ENCODE data around the gene KRT73.

KRT73 gene

DNA sequence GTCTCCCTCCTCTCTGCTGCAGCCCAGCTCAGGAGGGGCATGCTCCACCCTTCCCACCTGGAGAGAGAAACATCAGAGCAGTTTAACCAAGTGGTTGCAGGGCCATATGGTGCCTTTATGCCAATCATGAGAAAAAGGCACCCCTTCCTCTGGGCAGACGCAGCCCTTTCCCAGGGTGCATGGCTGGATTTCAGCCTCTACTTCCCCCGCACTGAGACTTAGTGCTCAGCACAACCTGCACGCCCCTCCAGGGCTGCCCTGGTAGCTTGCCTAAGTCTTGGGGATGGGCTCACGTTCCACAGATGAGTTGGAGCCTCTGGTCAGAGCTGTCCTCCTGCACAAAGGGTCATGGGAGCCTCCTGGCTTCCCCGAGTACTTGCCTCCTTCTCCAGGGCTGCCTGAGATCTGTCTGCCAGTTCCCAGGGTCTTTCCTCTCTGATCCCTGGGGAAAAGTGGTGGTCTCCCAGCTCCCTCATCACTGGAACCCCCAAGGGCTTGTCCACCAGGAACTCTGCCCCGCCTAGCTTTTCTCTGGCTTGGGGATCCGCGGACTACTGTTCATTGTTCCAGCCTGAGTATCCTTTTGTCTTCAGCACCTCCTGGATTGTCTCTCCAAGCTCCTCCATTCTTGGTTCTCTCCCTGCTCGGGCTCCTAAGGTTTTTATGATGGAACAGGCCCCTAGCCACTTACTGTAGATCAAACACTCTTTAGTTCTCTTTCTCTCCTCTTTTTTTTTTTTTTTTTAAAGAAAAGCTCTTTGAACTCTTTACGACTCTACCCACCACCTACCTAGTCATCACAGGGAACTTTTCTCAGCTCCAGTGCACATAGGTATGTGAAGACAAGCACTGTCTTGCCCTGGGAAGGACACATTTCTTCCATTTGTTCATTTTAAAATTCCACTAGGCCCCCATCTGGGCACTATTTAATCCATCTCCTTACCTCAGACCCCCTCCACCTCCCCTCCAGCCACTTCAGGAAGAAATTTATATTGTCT lies 38.6 kb downstream of the KRT73 start:
- Histone ChIP-seq H3K4me1 (ENCODE audit: control extremely low read depth in 1 of 4, control insufficient read depth in 4 of 4, insufficient read depth in 4 of 4, low read length in 3 of 4) (peaks cover 0 to 2% (median 0%) of the 10 kb centered on the region in 4 experiments), H3K9me3 (ENCODE audit: control extremely low read depth in 1 of 5, control insufficient read depth in 4 of 5, insufficient read depth in 2 of 5, low read depth in 1 of 5, low read length in 4 of 5) (no peaks in the 10 kb centered on the region), H3K27ac (ENCODE audit: insufficient read depth in 1 of 2, low read depth in 1 of 2, low read length in 2 of 2, poor library complexity in 1 of 2, severe bottlenecking in 2 of 2) (no peak overlapping the region), H3K36me3 (ENCODE audit: control insufficient read depth in 4 of 4, insufficient read depth in 4 of 4, low read length in 3 of 4) (no peaks in the 10 kb centered on the region), H3K27me3 (replicated peaks in 2 of 5; ENCODE audit: control insufficient read depth in 4 of 5, insufficient read depth in 5 of 5, low read length in 4 of 5) (peaks cover 0 to 15% (median 0%) of the 10 kb centered on the region in 5 experiments), H3K4me3 (ENCODE audit: control insufficient read depth in 1 of 7, extremely low read depth in 1 of 7, insufficient read depth in 4 of 7, low read depth in 2 of 7, low read length in 6 of 7) (no peak overlapping the region)
- WGBS (ENCODE audit: insufficient coverage), result 96% methylated on average over 9 of the region's 10 CpGs
- no peak for DNase-seq
- ChIA-PET CTCF (interaction anchor here (0.5 to 18.8 kb wide), 6 partner anchors 9 to 402 kb away, joined by 3 to 467 read pairs (median 4); no protein-coding TSS in a partner anchor), POLR2A (interaction anchor here (0.8 kb wide), 1 partner anchor 18 kb away, joined by 3 read pairs; no protein-coding TSS in a partner anchor)

DNA sequence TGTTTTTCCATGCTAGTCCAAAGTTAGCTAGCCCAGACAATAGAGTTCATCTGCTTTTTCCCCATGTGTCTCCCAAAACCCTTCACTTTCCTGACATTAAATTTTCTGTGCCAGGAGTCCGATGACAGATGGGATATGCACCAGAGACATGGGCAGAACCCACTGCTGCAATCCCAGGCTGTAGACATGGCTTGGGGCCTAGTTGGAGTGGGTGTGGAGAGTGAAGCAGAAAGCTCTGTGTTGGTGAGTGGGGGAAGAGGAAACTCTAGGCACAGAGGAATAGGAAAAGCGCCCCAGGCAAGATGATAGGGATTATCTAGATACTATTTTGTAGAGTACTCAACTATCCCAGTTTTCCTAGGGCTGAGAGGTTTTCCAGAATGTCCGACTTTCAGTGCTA lies 39.9 kb downstream of the KRT73 start:
- Histone ChIP-seq H3K9me3 (ENCODE audit: control extremely low read depth in 1 of 5, control insufficient read depth in 4 of 5, insufficient read depth in 2 of 5, low read depth in 1 of 5, low read length in 4 of 5) (no peaks in the 10 kb centered on the region), H3K27me3 (replicated peaks in 2 of 5; ENCODE audit: control insufficient read depth in 4 of 5, insufficient read depth in 5 of 5, low read length in 4 of 5) (peaks cover 0 to 15% (median 0%) of the 10 kb centered on the region in 5 experiments), H3K4me1 (ENCODE audit: control extremely low read depth in 1 of 4, control insufficient read depth in 4 of 4, insufficient read depth in 4 of 4, low read length in 3 of 4) (peaks cover 0 to 2% (median 0%) of the 10 kb centered on the region in 4 experiments), H3K36me3 (ENCODE audit: control insufficient read depth in 4 of 4, insufficient read depth in 4 of 4, low read length in 3 of 4) (no peaks in the 10 kb centered on the region), H3K4me3 (ENCODE audit: control insufficient read depth in 1 of 7, extremely low read depth in 1 of 7, insufficient read depth in 4 of 7, low read depth in 2 of 7, low read length in 6 of 7) (no peak overlapping the region), H3K27ac (ENCODE audit: insufficient read depth in 1 of 2, low read depth in 1 of 2, low read length in 2 of 2, poor library complexity in 1 of 2, severe bottlenecking in 2 of 2) (no peak overlapping the region)
- CTCF ChIA-PET, result interaction anchor here (0.6 to 18.8 kb wide), 3 partner anchors 11 to 434 kb away, joined by 3 to 467 read pairs (median 4); no protein-coding TSS in a partner anchor
- POLR2A ChIA-PET, result no interaction called here
- no peak for DNase-seq
- 96% methylated on average over 3 of the region's 3 CpGs for WGBS (ENCODE audit: insufficient coverage)

DNA sequence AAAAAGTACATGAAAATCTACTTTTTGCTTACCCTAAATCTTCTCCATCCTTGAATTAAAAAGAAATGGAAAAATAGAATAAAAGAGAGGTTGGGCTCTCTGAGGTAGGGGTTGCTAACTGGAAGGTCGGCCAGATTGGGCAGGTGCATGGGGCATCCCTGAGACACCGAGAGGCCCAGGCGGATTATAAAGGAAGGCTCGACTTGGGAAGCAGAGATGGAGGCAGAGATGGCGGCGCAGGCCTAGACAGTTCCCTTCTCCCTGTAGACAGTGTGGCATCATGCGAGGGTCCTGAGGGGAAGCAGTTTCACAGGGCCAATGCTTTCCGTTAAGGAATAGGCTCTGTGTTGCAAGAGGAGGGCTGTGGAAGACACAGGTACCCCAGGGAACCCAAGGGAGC lies 41.0 kb downstream of the KRT73 start:
- Histone ChIP-seq H3K4me3 (ENCODE audit: control insufficient read depth in 1 of 7, extremely low read depth in 1 of 7, insufficient read depth in 4 of 7, low read depth in 2 of 7, low read length in 6 of 7) (no peak overlapping the region), H3K27me3 (replicated peaks in 2 of 5; ENCODE audit: control insufficient read depth in 4 of 5, insufficient read depth in 5 of 5, low read length in 4 of 5) (peaks cover 0 to 15% (median 0%) of the 10 kb centered on the region in 5 experiments), H3K4me1 (ENCODE audit: control extremely low read depth in 1 of 4, control insufficient read depth in 4 of 4, insufficient read depth in 4 of 4, low read length in 3 of 4) (no peaks in the 10 kb centered on the region), H3K36me3 (ENCODE audit: control insufficient read depth in 4 of 4, insufficient read depth in 4 of 4, low read length in 3 of 4) (no peaks in the 10 kb centered on the region), H3K27ac (ENCODE audit: insufficient read depth in 1 of 2, low read depth in 1 of 2, low read length in 2 of 2, poor library complexity in 1 of 2, severe bottlenecking in 2 of 2) (no peak overlapping the region), H3K9me3 (ENCODE audit: control extremely low read depth in 1 of 5, control insufficient read depth in 4 of 5, insufficient read depth in 2 of 5, low read depth in 1 of 5, low read length in 4 of 5) (no peaks in the 10 kb centered on the region)
- WGBS (ENCODE audit: insufficient coverage), result 96% methylated on average over 7 of the region's 8 CpGs
- ChIA-PET CTCF (interaction anchor here (1.5 to 18.8 kb wide), 2 partner anchors 12 to 299 kb away, joined by 4 to 467 read pairs; no protein-coding TSS in a partner anchor), POLR2A (no interaction called here)
- DNase-seq, result no peak

DNA sequence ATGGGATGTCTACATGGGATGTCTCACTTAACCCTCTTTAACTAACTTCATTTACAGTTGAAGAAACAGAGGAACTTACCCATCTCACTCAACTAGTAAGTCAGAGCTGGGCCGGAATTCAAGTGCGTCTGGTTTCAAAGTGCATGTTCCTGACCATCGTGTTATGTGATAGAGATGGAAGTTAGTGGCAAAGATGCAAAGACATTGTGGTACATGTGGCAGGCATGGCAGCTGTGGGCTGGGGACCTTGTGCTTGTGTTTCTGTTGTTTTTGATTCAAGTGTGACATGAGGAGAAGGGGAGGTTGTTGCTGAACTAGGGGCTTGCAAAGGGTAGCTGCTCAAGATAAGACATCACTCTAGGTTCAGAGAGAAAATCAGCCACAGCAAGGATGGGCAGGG lies 42.4 kb downstream of the KRT73 start:
- Histone ChIP-seq H3K27me3 (replicated peaks in 2 of 5; ENCODE audit: control insufficient read depth in 4 of 5, insufficient read depth in 5 of 5, low read length in 4 of 5) (peaks cover 0 to 15% (median 0%) of the 10 kb centered on the region in 5 experiments), H3K4me1 (ENCODE audit: control extremely low read depth in 1 of 4, control insufficient read depth in 4 of 4, insufficient read depth in 4 of 4, low read length in 3 of 4) (no peaks in the 10 kb centered on the region), H3K36me3 (ENCODE audit: control insufficient read depth in 4 of 4, insufficient read depth in 4 of 4, low read length in 3 of 4) (no peaks in the 10 kb centered on the region), H3K27ac (ENCODE audit: insufficient read depth in 1 of 2, low read depth in 1 of 2, low read length in 2 of 2, poor library complexity in 1 of 2, severe bottlenecking in 2 of 2) (no peak overlapping the region), H3K4me3 (ENCODE audit: control insufficient read depth in 1 of 7, extremely low read depth in 1 of 7, insufficient read depth in 4 of 7, low read depth in 2 of 7, low read length in 6 of 7) (no peak overlapping the region), H3K9me3 (ENCODE audit: control extremely low read depth in 1 of 5, control insufficient read depth in 4 of 5, insufficient read depth in 2 of 5, low read depth in 1 of 5, low read length in 4 of 5) (no peaks in the 10 kb centered on the region)
- no peak for DNase-seq
- 100% methylated on average over 2 of the region's 3 CpGs for WGBS (ENCODE audit: insufficient coverage)
- CTCF ChIA-PET, result interaction anchor here (1.4 to 18.8 kb wide), 2 partner anchors 10 to 300 kb away, joined by 4 to 467 read pairs; no protein-coding TSS in a partner anchor
- POLR2A ChIA-PET, result no interaction called here

DNA sequence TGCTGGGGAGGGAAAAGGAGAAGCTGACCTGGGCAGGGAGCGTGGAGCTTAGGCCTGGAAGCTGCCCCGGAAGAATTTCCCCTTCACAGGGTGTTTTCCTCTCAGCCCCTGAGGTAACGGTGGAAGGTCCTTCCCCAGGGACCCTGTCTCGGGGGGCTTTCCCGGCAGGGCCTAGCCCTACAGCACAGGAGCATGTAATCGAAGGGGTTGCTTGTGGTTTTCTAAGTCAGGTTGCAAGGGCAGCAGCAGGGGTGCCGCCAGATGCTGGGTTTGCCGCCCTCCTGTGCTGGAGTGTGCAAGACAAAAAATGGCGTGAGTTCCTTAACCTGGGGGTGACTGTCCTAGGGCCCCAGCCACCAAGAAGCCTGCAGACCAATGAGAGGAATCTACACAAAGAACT lies 43.1 kb downstream of the KRT73 start:
- DNase-seq, result no peak
- Histone ChIP-seq H3K4me1 (ENCODE audit: control extremely low read depth in 1 of 4, control insufficient read depth in 4 of 4, insufficient read depth in 4 of 4, low read length in 3 of 4) (no peaks in the 10 kb centered on the region), H3K27ac (ENCODE audit: insufficient read depth in 1 of 2, low read depth in 1 of 2, low read length in 2 of 2, poor library complexity in 1 of 2, severe bottlenecking in 2 of 2) (no peak overlapping the region), H3K36me3 (ENCODE audit: control insufficient read depth in 4 of 4, insufficient read depth in 4 of 4, low read length in 3 of 4) (no peaks in the 10 kb centered on the region), H3K4me3 (ENCODE audit: control insufficient read depth in 1 of 7, extremely low read depth in 1 of 7, insufficient read depth in 4 of 7, low read depth in 2 of 7, low read length in 6 of 7) (no peak overlapping the region), H3K27me3 (replicated peaks in 2 of 5; ENCODE audit: control insufficient read depth in 4 of 5, insufficient read depth in 5 of 5, low read length in 4 of 5) (peaks cover 0 to 12% (median 0%) of the 10 kb centered on the region in 5 experiments), H3K9me3 (ENCODE audit: control extremely low read depth in 1 of 5, control insufficient read depth in 4 of 5, insufficient read depth in 2 of 5, low read depth in 1 of 5, low read length in 4 of 5) (no peaks in the 10 kb centered on the region)
- over 99% methylated on average over 8 of the region's 9 CpGs for WGBS (ENCODE audit: insufficient coverage)
- ChIA-PET CTCF (interaction anchor here (1.2 to 18.8 kb wide), 3 partner anchors 11 to 301 kb away, joined by 4 to 467 read pairs (median 4); no protein-coding TSS in a partner anchor), POLR2A (no interaction called here)

DNA sequence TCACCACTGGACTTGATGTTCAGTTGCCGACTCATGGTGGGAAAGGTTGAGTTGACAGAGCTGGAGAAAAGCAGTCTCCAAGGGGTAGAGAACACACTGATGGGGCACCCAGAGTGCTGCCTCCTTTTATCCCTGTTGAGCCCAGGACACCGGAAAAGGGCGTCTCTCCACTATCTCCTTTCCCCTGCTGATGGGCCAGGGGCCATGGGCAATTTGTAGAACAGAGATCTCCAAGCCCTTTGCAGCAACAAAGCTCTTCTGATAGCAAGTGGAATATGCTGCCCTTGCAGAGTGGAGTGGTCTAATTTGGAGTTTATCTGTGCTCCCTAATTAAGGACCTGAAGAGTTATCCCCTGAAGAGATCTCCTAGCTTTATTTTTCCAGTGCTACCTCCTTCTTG lies 44.6 kb downstream of the KRT73 start, which contains the start of gene KRT74:
Gene KRT74, minus strand, starts transcription at position 101 of the 400 bp plus-strand sequence. Its CDS starts 66 bp downstream, at position 35.
- peaks cover 0 to 9% (median 0%) of the 10 kb centered on the region in 5 experiments for H3K27me3 ChIP-seq (replicated peaks in 2 of 5; ENCODE audit: control insufficient read depth in 4 of 5, insufficient read depth in 5 of 5, low read length in 4 of 5)
- H3K27ac ChIP-seq (ENCODE audit: insufficient read depth in 1 of 2, low read depth in 1 of 2, low read length in 2 of 2, poor library complexity in 1 of 2, severe bottlenecking in 2 of 2), result no peak within 1 kb of the TSS
- WGBS (ENCODE audit: insufficient coverage), result 100% methylated on average over 3 of the region's 3 CpGs
- H3K4me1 ChIP-seq (ENCODE audit: control extremely low read depth in 1 of 4, control insufficient read depth in 4 of 4, insufficient read depth in 4 of 4, low read length in 3 of 4), result no peaks in the 10 kb centered on the region
- POLR2A ChIA-PET, result no interaction called here
- no peaks in the 10 kb centered on the region for H3K36me3 ChIP-seq (ENCODE audit: control insufficient read depth in 4 of 4, insufficient read depth in 4 of 4, low read length in 3 of 4)
- H3K4me3 ChIP-seq (ENCODE audit: control insufficient read depth in 1 of 7, extremely low read depth in 1 of 7, insufficient read depth in 4 of 7, low read depth in 2 of 7, low read length in 6 of 7), result no peak within 1 kb of the TSS
- no peaks in the 10 kb centered on the region for H3K9me3 ChIP-seq (ENCODE audit: control extremely low read depth in 1 of 5, control insufficient read depth in 4 of 5, insufficient read depth in 2 of 5, low read depth in 1 of 5, low read length in 4 of 5)
- CTCF ChIA-PET, result interaction anchor here (1.0 to 18.8 kb wide), 6 partner anchors 8 to 302 kb away, joined by 3 to 467 read pairs (median 4); no protein-coding TSS in a partner anchor
- no peak for DNase-seq
